Activated T-cell treated with anti-CD3 and anti-CD28 coated beads, Interleukin-2, amount 50 U/mL, for 48 hours (primary cell): Measurements from ENCODE around the gene SHISAL1.

Source experiments
- DNase-seq, 2 experiments: peaks; one replicate each; pipeline ENCODE4 v3.0.0-alpha.2; 2020

Gene SHISAL1

DNA sequence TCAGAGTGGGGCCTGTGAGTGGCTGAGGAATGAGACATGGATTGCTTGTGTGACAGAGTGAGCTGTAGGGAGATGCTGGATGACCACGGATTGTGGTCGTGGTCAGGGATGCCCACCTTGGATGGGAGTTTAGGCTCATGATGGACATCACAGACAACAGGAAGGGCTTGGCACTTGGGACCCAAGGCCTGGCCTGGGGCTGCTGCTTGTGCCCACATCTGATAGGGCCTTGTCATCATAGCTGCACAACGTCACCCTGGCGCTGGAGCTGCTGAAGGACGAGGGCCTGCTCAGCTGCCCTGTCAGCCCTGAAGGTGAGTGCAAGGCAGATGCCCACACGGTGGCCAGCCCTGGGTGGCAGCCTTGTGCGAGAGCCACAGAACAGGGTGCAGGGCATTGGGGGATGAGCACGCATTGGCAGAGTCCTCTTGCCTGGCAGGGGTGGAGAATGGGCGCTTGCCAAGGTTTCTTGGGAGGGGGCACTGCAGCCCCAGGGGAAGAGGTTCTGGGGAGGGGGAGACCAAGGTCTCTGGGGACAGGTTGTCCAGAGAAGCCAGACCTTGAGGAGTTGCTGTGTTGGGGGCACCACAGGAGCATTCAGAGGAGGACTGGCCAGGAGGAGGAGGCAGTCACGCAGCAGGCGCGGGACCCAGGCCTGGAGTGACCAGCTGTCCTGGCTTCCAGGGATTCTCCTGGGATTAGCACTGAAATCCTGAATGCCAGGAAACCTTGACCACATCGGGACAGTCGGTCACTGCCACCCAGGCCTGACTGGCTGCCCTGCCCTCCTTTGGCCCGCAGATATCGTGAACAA lies 107.0 kb downstream of the SHISAL1 start:
- no peak for DNase-seq

DNA sequence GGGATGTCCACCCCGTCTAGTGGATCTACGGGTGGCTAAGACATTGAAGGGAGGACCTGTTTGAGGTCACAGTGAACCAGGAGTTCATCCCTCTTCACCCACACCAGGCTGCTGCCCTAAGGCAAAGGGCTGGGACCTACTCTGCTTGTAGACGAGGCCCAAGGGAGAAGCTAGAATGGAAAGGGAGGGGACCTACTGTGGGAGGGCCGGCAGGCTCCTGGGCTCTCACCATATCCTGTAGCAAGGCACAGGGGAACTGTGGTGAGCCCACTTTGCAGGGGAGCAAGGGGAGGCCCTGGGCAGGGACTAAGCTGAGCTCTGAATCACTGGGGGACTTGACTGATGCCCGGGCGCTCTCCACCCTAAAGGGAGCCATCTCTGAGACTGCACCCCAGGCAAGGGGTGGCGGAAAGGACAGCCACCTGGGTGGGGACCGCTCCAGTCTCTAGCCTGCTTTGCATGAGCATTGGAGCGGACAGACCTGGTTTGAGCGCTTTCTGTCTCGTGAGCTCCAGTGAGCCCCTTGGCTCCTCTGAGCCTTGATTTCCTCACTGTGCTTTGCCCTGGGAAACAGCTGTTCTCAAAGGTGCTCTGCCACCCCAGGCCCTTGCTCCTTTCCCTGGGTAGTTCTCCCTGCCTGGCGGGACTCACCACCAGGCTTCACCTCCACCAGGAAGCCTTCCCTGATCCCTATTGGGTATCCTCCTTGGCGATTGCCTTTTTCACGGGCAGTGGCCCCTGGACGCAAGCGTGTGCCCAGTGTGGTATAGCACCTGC lies 107.8 kb downstream of the SHISAL1 start:
- DNase-seq, result no peak

DNA sequence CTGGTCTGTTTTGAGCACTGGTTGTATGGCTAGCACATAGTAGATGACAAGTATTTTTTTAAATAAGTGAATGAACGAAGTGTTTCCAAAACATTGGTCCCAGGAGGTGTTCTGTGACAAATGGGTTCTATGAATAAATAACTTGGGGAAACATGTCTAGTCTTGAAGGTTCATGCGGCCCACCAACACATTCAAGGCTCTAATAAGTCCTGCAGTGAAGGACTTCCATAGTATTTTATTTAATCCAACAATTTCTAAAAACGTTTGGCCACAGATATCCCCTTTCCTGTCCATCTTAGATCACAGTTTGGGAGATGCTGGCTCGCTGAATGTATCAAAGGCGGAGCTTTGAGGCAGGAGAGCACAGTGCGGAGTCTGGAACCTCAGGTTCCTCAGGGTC lies 109.5 kb downstream of the SHISAL1 start:
- no peak for DNase-seq

DNA sequence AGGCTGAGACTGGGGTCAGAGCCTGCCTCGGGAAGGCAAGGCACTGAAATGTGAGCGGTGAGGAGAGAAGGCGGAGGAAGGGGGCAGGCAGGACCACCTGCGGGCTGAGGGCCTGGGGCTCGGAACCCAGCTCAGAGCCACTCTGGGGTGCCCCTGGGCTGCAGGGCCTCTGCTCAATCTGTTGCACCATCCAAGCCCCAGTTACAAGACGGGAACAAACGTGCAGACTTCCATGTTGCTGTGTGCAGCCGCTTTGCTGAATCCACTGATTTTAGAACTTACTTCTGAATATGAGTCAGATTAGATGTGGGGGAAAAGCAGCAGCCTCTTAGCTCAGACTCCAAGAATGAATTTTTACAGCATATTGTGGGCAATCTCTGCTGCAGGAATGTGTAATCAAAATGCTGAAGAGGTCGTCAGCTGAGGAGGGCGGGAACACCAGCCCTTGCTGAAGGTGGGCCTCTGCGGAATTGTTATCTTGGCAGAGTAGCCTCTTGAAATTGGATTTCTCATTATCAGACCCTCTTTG lies 110.4 kb downstream of the SHISAL1 start:
- DNase-seq, result no peak

DNA sequence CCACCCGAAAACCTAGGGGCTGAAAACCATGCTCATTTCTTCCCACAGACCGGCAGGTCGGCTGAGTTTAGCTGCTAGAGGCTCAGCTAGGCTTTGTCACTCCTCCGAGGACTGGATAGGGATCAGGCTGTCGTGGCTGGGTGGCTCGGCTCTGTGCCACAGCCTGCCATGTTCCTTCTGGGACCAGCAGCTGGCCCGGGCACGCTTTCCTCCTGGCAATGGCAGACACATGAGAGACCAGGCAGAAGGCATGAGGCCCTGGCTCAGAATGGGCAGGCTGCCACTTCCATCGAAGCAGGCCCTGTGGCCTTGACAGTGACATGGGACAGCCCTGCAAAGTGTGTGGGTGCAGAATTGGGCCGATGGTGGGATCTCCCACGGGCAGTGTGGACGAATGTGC lies 111.1 kb downstream of the SHISAL1 start:
- no peak for DNase-seq

DNA sequence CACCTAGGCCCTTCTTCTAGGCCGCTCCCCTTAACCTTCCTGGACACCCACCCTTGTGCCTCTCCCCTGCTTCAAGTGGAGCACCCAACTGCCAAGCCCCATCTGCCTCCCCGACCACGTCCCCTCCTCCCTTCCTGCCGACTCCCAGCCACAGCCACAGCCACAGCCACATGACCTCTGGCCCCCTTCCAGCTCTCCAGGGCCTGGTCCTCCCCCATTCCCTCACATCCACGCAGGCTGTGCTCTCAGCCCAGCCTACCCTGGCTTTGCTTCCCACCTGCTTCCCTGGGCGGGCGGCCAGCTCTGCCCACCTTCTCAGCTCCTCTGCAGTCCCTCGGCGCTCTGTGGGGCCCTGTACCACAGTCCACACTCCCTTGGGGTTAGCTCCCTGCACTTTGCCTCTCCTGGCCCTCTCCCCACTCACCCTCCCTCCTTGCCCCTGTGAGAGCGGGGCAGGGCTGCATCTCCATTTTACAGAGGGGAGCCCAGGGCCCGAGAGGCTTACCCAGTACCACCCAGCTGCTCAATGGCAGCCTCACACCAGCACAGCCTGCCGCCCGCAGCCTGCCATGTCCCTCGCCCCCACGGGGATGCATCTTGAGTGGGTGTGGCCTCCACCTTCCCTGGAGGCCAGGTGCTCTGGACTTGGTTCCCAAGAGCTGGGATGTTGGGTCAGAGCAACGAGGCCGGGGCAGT lies 111.7 kb downstream of the SHISAL1 start:
- DNase-seq, result no peak

DNA sequence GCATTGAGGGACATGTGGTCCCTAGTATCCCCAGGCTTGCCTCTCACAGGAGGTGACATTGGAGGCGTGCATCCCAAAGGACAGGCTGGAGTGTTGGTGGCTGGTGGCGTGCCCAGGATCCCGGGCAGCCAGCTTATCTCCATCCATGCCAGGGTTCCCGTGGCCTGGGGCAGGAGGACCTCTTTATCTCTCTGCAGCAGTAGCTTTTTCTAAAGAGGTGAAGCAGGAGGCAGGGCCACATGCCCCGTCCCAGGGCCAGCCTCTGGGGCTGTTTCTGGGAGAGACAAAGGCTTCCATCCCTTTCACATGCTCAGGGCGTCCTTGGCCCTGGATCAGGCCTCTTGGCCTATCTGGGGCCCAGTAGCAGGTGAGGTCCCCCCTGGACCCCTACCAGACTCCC lies 112.3 kb downstream of the SHISAL1 start:
- DNase-seq, result no peak

DNA sequence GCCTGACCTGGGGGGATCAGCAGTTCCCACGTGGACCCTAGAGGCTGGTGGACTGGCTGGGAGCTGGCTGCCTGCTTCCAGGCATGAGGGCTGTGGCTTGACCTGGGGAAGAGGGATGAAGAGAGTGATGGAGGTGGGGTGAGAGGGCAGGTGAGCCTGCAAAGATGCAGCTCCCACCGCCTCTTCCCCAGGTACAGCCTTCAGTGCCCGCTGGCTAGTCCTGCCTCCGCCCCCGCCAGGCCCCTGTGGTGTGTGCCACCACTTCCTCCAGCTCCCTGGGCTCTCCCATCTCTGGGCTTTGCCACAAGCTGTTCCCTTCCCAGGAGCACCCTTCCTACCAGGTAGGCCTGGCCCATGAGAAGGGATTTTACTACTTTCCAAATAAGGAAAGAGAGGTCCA lies 112.9 kb downstream of the SHISAL1 start:
- DNase-seq, result no peak

DNA sequence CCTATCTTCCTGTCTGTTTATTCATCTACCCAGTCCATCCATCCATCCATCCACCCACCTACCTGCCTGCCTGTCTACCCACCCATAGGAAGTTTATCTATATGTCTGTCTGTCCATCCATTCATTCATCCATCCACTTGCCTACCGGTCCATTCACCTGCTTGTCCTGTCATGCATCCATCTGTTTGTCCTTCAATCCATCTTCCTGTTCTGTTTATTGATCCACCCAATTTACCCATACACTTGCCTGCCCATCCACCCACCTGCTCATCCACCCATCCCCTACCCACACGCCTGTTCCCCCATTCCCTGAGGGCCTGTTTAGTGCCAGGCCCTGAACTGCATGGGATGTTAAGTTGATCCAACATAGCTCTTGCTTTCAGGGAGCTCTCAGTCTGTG lies 113.6 kb downstream of the SHISAL1 start:
- DNase-seq, result no peak

DNA sequence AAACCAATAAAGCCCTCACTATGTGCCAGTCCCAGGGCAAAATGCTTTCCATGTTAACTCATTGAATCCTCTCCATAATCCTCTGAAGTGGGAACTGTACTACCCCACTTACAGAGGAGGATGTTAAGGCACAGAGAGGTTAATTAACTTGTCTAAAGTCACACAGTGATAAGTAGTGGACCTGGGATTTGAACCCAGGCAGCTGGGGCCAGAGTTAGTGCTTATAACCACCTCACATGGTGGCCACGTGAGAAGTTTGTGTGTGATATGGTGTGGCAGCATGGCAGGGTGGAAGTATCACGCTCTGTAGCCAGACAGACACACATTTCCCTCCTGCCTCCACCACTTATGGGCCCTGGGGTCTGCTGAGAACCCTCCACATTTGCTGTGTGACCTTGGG lies 115.5 kb downstream of the SHISAL1 start:
- no peak for DNase-seq

DNA sequence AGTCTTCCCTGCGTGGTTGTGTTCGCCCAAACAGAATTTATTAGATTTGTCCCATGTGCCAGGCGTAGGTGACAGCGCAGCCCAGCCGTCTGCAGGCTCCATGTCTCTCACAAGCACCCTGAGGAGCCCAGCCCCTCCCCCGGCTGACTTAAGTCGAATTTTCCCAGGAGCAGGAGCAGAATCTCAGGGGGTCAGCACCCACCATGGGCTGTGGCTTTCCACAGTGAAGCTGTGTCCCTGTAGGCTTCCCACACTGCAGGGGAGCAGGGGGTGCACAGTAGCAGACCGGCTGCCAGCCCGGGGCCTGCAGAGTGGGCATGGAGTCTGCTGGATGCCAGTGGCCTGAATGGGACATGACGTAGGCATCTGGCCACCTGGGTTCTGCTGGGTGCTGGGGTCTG lies 116.0 kb downstream of the SHISAL1 start:
- DNase-seq, result no peak

DNA sequence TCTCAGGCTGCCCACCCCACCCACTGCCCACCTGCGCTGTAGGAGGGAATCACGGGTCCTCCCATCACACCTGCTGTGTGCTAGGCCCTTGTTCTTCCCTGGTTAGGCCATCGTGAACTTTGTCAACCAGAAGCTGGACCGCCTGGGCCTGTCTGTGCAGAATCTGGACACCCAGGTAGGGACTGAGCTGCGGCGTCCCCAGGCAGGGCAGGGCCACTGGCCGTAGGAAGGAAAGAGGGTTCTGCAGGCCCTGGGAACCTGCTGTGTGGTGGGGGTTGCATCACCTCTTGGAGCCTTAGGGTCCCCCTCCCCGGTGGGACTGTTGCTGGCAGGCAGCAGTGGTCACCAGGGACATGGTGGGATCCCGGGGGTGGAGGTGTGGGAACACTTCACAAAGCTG lies 116.5 kb downstream of the SHISAL1 start:
- DNase-seq, result no peak

DNA sequence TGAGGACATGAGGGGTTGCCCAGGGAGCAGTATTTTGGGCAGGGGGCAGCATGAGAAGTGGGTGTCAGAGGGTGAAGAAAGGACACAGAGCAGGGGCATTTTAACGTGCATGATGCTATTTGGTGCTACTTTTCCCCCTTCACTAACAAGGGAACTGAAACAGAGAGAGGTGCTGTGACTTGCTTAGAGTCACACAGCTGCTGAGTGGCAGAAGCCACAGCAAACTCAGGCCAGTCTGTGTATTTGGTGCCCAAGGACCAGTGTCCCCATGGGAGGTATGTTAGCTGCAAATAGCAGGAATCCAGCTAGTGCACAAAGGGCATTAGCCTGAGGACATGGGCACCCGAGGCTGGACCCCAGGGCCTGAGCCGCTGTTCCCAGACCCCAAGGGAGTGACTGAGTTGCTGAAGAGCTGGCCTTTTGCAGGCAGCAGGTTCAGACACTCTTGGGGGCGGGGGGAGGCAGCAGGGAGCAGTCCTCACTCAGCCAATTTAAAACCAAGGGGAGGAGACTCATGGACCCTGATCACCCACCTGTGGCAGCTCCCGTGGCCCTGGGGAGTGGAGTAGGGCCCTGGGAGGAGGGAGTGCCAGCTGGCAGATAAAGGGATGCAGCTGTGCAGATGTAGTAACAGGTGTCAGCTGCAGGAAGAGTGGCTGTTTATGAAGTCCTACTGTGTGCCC lies 117.4 kb downstream of the SHISAL1 start:
- no peak for DNase-seq

DNA sequence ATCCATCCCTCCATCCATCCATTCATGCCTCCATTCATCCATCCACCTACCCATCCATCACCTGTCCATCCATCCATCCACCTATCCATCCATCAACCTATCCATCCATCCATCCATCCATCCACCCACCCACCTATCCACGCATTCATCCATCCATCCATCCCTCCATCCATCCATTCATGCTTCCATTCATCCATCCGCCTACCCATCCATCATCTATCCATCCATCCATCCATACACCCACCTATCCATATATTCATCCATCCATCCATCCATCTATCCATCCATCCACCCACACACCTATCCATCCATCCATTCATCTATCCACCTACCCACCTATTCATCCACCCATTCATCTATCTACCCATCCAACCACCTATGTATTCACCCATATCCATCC lies 118.2 kb downstream of the SHISAL1 start:
- no peak for DNase-seq
